H1 (cell line): Measurements from ENCODE around the gene OGFOD1. TPM values are rescaled to one million over a fixed set of nuclear protein-coding genes. Genes with fewer than 3 reads are reported as not detected.

ENCODE experiments used
- CHD2 ChIP-seq: IDR thresholded peaks from 2 replicates; pipeline ENCODE4 v1.6.1; 2012; ENCODE audit warnings: low read length, improper control_type of control experiment
- GABPA ChIP-seq: IDR thresholded peaks from 2 replicates; pipeline ENCODE4 v1.6.1; 2011; ENCODE audit warnings: mild to moderate bottlenecking, low read length, moderate library complexity, borderline replicate concordance; ENCODE audit not compliant: insufficient read depth
- JUND ChIP-seq: IDR thresholded peaks from 2 replicates; pipeline ENCODE4 v1.6.1; 2011; ENCODE audit warnings: mild to moderate bottlenecking, improper control_type of control experiment, low read length
- POU5F1 ChIP-seq: IDR thresholded peaks from 2 replicates; pipeline ENCODE4 v1.6.1; 2011; ENCODE audit warnings: low read depth, mild to moderate bottlenecking, low read length, moderate library complexity
- SP2 ChIP-seq: IDR thresholded peaks from 2 replicates; pipeline ENCODE4 v1.6.1; 2012; ENCODE audit warnings: mild to moderate bottlenecking, low read length, inconsistent platforms
- SP4 ChIP-seq: IDR thresholded peaks from 2 replicates; pipeline ENCODE4 v1.6.1; 2012; ENCODE audit warnings: low read length, inconsistent platforms
- TAF7 ChIP-seq: optimal IDR thresholded peaks from 2 replicates; pipeline ENCODE3; 2011; ENCODE audit warnings: low read depth, mild to moderate bottlenecking, inconsistent platforms, low read length, moderate library complexity, borderline replicate concordance
- TCF12 ChIP-seq: IDR thresholded peaks from 2 replicates; pipeline ENCODE4 v1.6.1; 2011; ENCODE audit warnings: low read depth, mild to moderate bottlenecking, low read length
- polyA plus RNA-seq, 7 experiments: library from polyadenylated mRNA; depleted of rRNA in 3 of 7; stranded (reverse) in 5 of 7; unstranded in 2 of 7; fragments of >200 nt in 5 of 7; fragments of 200-250 nt in 2 of 7; gene quantifications; 1 replicate in 5 of 7; 2 replicates in 1 of 7; 4 replicates in 1 of 7; pipeline versions ENCODE4 v1.2.1 to v1.2.3, GENCODE V29; 2011 to 2013; ENCODE audit warnings: missing spikeins in 2 of 7, mixed read lengths in 2 of 7
- total RNA-seq: library from RNA; stranded (reverse); fragmentation: NEBNext Ultra II Directional; extraction: Animal tissue kit (Norgen Biotek cat#: 25700); gene quantifications from 2 replicates; pipeline ENCODE4 v1.2.1, GENCODE V29; 2021
- TF ChIP-seq, protein P1 (sequence below): fragments of 300-600 bp; sonication (generic); IDR thresholded peaks from 2 replicates; pipeline ENCODE4 v1.7.1; 2012; ENCODE audit warnings: low read length, moderate library complexity, mild to moderate bottlenecking, inconsistent platforms; ENCODE audit not compliant: insufficient replicate concordance
- TF ChIP-seq, protein P2 (sequence below), 3 experiments: IDR thresholded peaks; 1 replicate in 2 of 3; 2 replicates in 1 of 3; pipeline versions ENCODE4 v1.5.1 to v1.6.1; 2011; ENCODE audit warnings: low read length in 3 of 3, mild to moderate bottlenecking in 3 of 3, inconsistent platforms in 2 of 3, low read depth in 1 of 3, moderate library complexity in 1 of 3; ENCODE audit not compliant: insufficient read depth in 1 of 3; ENCODE audit errors: control extremely low read depth in 1 of 3

OGFOD1 gene
- total and polyA plus RNA-seq, 2 of the 8 experiments (the other 6 are each of a cell fraction or from before 2014, with no cell fraction given) = 24.6 to 61.4 TPM

DNA sequence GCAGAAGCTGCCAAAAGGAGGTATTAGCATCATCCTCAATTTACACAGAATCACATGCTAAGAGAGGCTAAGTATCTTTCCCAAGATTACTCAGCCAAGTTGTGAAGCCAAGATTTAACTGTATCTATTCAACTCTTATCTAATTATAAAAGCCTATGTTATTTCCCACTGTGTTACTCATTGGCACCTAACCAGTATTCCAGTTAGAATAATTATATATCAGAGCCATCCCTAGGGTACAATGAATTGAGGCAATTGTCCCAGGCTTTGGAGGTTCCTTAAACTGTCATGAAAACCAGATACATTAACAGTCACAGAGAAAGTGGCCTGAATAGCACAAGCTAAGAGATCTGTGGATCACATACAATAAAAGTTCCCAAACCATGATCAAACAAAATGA is 15.1 kb upstream of the OGFOD1 start (continued):
- TF ChIP-seq, protein P1, sequence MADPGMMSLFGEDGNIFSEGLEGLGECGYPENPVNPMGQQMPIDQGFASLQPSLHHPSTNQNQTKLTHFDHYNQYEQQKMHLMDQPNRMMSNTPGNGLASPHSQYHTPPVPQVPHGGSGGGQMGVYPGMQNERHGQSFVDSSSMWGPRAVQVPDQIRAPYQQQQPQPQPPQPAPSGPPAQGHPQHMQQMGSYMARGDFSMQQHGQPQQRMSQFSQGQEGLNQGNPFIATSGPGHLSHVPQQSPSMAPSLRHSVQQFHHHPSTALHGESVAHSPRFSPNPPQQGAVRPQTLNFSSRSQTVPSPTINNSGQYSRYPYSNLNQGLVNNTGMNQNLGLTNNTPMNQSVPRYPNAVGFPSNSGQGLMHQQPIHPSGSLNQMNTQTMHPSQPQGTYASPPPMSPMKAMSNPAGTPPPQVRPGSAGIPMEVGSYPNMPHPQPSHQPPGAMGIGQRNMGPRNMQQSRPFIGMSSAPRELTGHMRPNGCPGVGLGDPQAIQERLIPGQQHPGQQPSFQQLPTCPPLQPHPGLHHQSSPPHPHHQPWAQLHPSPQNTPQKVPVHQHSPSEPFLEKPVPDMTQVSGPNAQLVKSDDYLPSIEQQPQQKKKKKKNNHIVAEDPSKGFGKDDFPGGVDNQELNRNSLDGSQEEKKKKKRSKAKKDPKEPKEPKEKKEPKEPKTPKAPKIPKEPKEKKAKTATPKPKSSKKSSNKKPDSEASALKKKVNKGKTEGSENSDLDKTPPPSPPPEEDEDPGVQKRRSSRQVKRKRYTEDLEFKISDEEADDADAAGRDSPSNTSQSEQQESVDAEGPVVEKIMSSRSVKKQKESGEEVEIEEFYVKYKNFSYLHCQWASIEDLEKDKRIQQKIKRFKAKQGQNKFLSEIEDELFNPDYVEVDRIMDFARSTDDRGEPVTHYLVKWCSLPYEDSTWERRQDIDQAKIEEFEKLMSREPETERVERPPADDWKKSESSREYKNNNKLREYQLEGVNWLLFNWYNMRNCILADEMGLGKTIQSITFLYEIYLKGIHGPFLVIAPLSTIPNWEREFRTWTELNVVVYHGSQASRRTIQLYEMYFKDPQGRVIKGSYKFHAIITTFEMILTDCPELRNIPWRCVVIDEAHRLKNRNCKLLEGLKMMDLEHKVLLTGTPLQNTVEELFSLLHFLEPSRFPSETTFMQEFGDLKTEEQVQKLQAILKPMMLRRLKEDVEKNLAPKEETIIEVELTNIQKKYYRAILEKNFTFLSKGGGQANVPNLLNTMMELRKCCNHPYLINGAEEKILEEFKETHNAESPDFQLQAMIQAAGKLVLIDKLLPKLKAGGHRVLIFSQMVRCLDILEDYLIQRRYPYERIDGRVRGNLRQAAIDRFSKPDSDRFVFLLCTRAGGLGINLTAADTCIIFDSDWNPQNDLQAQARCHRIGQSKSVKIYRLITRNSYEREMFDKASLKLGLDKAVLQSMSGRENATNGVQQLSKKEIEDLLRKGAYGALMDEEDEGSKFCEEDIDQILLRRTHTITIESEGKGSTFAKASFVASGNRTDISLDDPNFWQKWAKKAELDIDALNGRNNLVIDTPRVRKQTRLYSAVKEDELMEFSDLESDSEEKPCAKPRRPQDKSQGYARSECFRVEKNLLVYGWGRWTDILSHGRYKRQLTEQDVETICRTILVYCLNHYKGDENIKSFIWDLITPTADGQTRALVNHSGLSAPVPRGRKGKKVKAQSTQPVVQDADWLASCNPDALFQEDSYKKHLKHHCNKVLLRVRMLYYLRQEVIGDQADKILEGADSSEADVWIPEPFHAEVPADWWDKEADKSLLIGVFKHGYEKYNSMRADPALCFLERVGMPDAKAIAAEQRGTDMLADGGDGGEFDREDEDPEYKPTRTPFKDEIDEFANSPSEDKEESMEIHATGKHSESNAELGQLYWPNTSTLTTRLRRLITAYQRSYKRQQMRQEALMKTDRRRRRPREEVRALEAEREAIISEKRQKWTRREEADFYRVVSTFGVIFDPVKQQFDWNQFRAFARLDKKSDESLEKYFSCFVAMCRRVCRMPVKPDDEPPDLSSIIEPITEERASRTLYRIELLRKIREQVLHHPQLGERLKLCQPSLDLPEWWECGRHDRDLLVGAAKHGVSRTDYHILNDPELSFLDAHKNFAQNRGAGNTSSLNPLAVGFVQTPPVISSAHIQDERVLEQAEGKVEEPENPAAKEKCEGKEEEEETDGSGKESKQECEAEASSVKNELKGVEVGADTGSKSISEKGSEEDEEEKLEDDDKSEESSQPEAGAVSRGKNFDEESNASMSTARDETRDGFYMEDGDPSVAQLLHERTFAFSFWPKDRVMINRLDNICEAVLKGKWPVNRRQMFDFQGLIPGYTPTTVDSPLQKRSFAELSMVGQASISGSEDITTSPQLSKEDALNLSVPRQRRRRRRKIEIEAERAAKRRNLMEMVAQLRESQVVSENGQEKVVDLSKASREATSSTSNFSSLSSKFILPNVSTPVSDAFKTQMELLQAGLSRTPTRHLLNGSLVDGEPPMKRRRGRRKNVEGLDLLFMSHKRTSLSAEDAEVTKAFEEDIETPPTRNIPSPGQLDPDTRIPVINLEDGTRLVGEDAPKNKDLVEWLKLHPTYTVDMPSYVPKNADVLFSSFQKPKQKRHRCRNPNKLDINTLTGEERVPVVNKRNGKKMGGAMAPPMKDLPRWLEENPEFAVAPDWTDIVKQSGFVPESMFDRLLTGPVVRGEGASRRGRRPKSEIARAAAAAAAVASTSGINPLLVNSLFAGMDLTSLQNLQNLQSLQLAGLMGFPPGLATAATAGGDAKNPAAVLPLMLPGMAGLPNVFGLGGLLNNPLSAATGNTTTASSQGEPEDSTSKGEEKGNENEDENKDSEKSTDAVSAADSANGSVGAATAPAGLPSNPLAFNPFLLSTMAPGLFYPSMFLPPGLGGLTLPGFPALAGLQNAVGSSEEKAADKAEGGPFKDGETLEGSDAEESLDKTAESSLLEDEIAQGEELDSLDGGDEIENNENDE = no peak
- TF ChIP-seq TCF12 (no peak), TAF7 (no peak), CHD2 (no peak), SP4 (no peak), JUND (no peak), POU5F1 (no peak), GABPA (no peak), SP2 (no peak)
- TF ChIP-seq, protein P2, sequence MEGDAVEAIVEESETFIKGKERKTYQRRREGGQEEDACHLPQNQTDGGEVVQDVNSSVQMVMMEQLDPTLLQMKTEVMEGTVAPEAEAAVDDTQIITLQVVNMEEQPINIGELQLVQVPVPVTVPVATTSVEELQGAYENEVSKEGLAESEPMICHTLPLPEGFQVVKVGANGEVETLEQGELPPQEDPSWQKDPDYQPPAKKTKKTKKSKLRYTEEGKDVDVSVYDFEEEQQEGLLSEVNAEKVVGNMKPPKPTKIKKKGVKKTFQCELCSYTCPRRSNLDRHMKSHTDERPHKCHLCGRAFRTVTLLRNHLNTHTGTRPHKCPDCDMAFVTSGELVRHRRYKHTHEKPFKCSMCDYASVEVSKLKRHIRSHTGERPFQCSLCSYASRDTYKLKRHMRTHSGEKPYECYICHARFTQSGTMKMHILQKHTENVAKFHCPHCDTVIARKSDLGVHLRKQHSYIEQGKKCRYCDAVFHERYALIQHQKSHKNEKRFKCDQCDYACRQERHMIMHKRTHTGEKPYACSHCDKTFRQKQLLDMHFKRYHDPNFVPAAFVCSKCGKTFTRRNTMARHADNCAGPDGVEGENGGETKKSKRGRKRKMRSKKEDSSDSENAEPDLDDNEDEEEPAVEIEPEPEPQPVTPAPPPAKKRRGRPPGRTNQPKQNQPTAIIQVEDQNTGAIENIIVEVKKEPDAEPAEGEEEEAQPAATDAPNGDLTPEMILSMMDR (IDR thresholded peaks at IDR 0.05; ENCODE audit: control extremely low read depth in 1 of 3, insufficient read depth in 1 of 3, low read depth in 1 of 3, low read length in 3 of 3) = no peak
